ENCODE results near the gene HBE1. TPM values are rescaled to one million over a fixed set of nuclear protein-coding genes. Genes with fewer than 3 reads are reported as not detected.

Gene HBE1
- total and polyA plus RNA-seq, 9 of the 15 experiments (the other 6 are each of a cell fraction or from before 2014, with no cell fraction given) = 612 to 10,250 (median 2,181) TPM

DNA sequence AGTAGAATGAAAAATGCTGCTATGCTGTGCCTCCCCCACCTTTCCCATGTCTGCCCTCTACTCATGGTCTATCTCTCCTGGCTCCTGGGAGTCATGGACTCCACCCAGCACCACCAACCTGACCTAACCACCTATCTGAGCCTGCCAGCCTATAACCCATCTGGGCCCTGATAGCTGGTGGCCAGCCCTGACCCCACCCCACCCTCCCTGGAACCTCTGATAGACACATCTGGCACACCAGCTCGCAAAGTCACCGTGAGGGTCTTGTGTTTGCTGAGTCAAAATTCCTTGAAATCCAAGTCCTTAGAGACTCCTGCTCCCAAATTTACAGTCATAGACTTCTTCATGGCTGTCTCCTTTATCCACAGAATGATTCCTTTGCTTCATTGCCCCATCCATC, 14.9 kb upstream of the HBE1 start (continued):
- no peak for TF ChIP-seq ID3 (CRISPR knock-in tag; IDR thresholded peaks at IDR 0.05)
- no peak for TF ChIP-seq ID3 (tag; IDR thresholded peaks at IDR 0.05)
- TF ChIP-seq MTA3 (IDR thresholded peaks at IDR 0.05; ENCODE audit: borderline replicate concordance) = no peak; the same call in 1 of the 2 replicates
- TF ChIP-seq NFIX (CRISPR knock-in tag; IDR thresholded peaks at IDR 0.05; ENCODE audit: low read depth) = no peak
- TF ChIP-seq ZNF609 (CRISPR knock-in tag; IDR thresholded peaks at IDR 0.05; ENCODE audit: borderline replicate concordance) = no peak
- TF ChIP-seq POLR3G (IDR thresholded peaks at IDR 0.05; ENCODE audit: extremely low read depth, insufficient read length, insufficient replicate concordance) = no peak
- TF ChIP-seq, protein P1, sequence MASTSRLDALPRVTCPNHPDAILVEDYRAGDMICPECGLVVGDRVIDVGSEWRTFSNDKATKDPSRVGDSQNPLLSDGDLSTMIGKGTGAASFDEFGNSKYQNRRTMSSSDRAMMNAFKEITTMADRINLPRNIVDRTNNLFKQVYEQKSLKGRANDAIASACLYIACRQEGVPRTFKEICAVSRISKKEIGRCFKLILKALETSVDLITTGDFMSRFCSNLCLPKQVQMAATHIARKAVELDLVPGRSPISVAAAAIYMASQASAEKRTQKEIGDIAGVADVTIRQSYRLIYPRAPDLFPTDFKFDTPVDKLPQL (IDR thresholded peaks at IDR 0.05; ENCODE audit: extremely low read depth, insufficient read length) = no peak
- no peak for TF ChIP-seq MAFG (tag; conservative IDR thresholded peaks at IDR 0.05)
- TF ChIP-seq ILK (tag; IDR thresholded peaks at IDR 0.05; ENCODE audit: borderline replicate concordance, low read depth) = no peak
- no peak for TF ChIP-seq SMAD1 (IDR thresholded peaks at IDR 0.05; ENCODE audit: low read depth, low read length, partially characterized antibody)
- TF ChIP-seq SIX5 (IDR thresholded peaks at IDR 0.05; ENCODE audit: borderline replicate concordance in 1 of 2, insufficient read depth in 1 of 2, low read depth in 1 of 2, low read length in 2 of 2) = no peak
- TF ChIP-seq RERE (CRISPR knock-in tag; IDR thresholded peaks at IDR 0.05; ENCODE audit: borderline replicate concordance) = no peak
- no peak for TF ChIP-seq ZKSCAN3 (CRISPR knock-in tag; IDR thresholded peaks at IDR 0.05)
- TF ChIP-seq ATF7 (IDR thresholded peaks at IDR 0.05) = no peak
- no peak for TF ChIP-seq PTTG1 (tag; IDR thresholded peaks at IDR 0.05; ENCODE audit: low read depth)
- no peak for TF ChIP-seq KAT7 (CRISPR knock-in tag; IDR thresholded peaks at IDR 0.05; ENCODE audit: borderline replicate concordance)
- no peak for TF ChIP-seq EWSR1 (IDR thresholded peaks at IDR 0.05; ENCODE audit: borderline replicate concordance, low read depth, partially characterized antibody)

Measured in K562 (cell line).